ENCODE measurements around the gene C2.
A peak's percentile ranks its signal among the peaks of the same experiment; 100 is the strongest.

C2 gene

DNA sequence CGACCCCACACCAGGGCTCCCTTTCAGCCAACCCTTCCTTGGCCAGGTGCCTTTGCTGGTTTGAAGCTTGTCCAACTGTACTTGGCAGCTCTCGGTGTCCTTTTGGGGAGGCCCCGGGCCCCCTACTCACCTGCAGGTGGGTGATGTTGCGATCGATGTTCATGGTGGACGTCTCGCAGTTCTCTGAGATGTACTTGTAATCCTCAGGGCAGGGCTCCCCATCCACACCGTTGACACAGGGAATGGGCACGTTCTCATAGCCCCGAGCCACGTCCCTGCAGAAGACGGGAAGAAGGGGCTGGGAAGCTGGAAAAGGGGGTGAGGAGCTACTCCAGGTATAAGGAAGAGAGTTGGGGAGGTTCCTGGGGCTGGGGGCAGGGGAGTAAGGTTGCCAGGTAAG lies 43.8 kb upstream of the C2 start:
- Histone ChIP-seq H4K91ac (ENCODE audit: low read depth, low read length) (no peak overlapping the region), H3K4me2 (ENCODE audit: low read length) (no peak overlapping the region), H3K9ac (ENCODE audit: low read length) (no peak overlapping the region), H2BK120ac (ENCODE audit: insufficient read depth, low read length, poor library complexity) (no peak overlapping the region), H3K4ac (ENCODE audit: low read depth, low read length) (no peak overlapping the region), H3K27me3 (ENCODE audit: insufficient read depth, low read length) (no peaks in the 10 kb centered on the region), H3K4me1 (ENCODE audit: control insufficient read depth in 1 of 2, insufficient read depth in 2 of 2, low read length in 2 of 2) (peaks cover 0 to 4% of the 10 kb centered on the region in 2 experiments), H3K79me2 (ENCODE audit: control insufficient read depth, insufficient read depth, low read length, poor library complexity) (no peaks in the 10 kb centered on the region), H2BK12ac (ENCODE audit: low read length) (no peak overlapping the region), H4K8ac (ENCODE audit: low read depth, low read length) (no peak overlapping the region), H3K9me3 (ENCODE audit: insufficient read depth, low read depth, low read length) (peaks cover 3% of the 10 kb centered on the region), H3K79me1 (ENCODE audit: low read length) (no peaks in the 10 kb centered on the region), H4K12ac (ENCODE audit: low read depth, low read length) (no peak overlapping the region), H3K18ac (ENCODE audit: low read length) (no peak overlapping the region), H3K36me3 (ENCODE audit: control insufficient read depth in 1 of 2, insufficient read depth in 2 of 2, low read length in 2 of 2) (peaks cover 74 to 79% of the 10 kb centered on the region in 2 experiments), H3K27ac (ENCODE audit: low read depth, low read length) (no peak overlapping the region), H3K14ac (ENCODE audit: low read length) (no peak overlapping the region), H2AK5ac (ENCODE audit: low read length) (no peak overlapping the region), H3K23ac (ENCODE audit: low read length) (no peak overlapping the region), H2BK5ac (ENCODE audit: low read depth, low read length, poor library complexity) (no peak overlapping the region), H3K4me3 (ENCODE audit: low read depth, low read length) (no peak overlapping the region), H2AFZ (ENCODE audit: insufficient read depth, low read length, poor library complexity) (no peak overlapping the region)
- no CpG with 5 or more reads among the region's 12 CpGs for WGBS (ENCODE audit: extremely low coverage, insufficient coverage, insufficient read length)
- DNase-seq: no peak

DNA sequence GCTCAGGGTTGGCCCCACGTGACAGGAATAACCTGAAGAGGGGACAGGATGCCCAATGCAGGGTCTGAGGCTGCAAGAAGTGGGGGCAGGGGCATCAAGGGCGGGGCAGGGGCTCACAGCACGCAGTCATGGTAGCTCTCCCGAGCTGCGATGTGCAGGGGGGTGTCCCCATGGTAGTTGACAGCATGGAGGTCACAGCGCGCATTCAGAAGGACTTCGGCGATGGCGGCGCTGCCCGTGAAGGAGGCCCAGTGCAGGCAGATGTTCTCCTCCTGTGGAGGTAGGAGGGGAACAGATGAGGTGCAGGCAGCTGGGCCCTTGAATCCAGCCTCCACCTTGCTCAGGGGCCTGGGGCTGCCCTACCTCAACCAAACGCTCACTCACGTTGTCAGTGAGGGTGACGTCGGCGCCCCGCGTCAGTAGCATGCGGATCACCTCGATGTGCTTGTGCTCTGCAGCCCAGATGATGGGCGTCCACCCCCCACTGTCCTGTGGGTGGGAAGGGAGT lies 42.9 kb upstream of the C2 start:
- no peak overlapping the region for H3K18ac ChIP-seq (ENCODE audit: low read length)
- H2BK120ac ChIP-seq (ENCODE audit: insufficient read depth, low read length, poor library complexity): no peak overlapping the region
- no peak overlapping the region for H4K8ac ChIP-seq (ENCODE audit: low read depth, low read length)
- H2AFZ ChIP-seq (ENCODE audit: insufficient read depth, low read length, poor library complexity): no peak overlapping the region
- no peak overlapping the region for H4K91ac ChIP-seq (ENCODE audit: low read depth, low read length)
- no peak overlapping the region for H2BK5ac ChIP-seq (ENCODE audit: low read depth, low read length, poor library complexity)
- WGBS (ENCODE audit: extremely low coverage, insufficient coverage, insufficient read length): no CpG with 5 or more reads among the region's 22 CpGs
- H3K4me1 ChIP-seq (ENCODE audit: control insufficient read depth in 1 of 2, insufficient read depth in 2 of 2, low read length in 2 of 2): peaks cover 0 to 4% of the 10 kb centered on the region in 2 experiments
- H3K23ac ChIP-seq (ENCODE audit: low read length): no peak overlapping the region
- no peak overlapping the region for H3K4me3 ChIP-seq (ENCODE audit: low read depth, low read length)
- no peak overlapping the region for H4K12ac ChIP-seq (ENCODE audit: low read depth, low read length)
- no peak overlapping the region for H2BK12ac ChIP-seq (ENCODE audit: low read length)
- no peak overlapping the region for H3K27ac ChIP-seq (ENCODE audit: low read depth, low read length)
- H3K4ac ChIP-seq (ENCODE audit: low read depth, low read length): no peak overlapping the region
- no peak overlapping the region for H2AK5ac ChIP-seq (ENCODE audit: low read length)
- no peak overlapping the region for H3K14ac ChIP-seq (ENCODE audit: low read length)
- H3K27me3 ChIP-seq (ENCODE audit: insufficient read depth, low read length): no peaks in the 10 kb centered on the region
- H3K9ac ChIP-seq (ENCODE audit: low read length): no peak overlapping the region
- no peak overlapping the region for H3K4me2 ChIP-seq (ENCODE audit: low read length)
- no peaks in the 10 kb centered on the region for H3K79me1 ChIP-seq (ENCODE audit: low read length)
- DNase-seq: no peak
- H3K79me2 ChIP-seq (ENCODE audit: control insufficient read depth, insufficient read depth, low read length, poor library complexity): no peaks in the 10 kb centered on the region
- H3K9me3 ChIP-seq (ENCODE audit: insufficient read depth, low read depth, low read length): peaks cover 3% of the 10 kb centered on the region
- H3K36me3 ChIP-seq (ENCODE audit: control insufficient read depth in 1 of 2, insufficient read depth in 2 of 2, low read length in 2 of 2): peaks cover 80 to 84% of the 10 kb centered on the region in 2 experiments

DNA sequence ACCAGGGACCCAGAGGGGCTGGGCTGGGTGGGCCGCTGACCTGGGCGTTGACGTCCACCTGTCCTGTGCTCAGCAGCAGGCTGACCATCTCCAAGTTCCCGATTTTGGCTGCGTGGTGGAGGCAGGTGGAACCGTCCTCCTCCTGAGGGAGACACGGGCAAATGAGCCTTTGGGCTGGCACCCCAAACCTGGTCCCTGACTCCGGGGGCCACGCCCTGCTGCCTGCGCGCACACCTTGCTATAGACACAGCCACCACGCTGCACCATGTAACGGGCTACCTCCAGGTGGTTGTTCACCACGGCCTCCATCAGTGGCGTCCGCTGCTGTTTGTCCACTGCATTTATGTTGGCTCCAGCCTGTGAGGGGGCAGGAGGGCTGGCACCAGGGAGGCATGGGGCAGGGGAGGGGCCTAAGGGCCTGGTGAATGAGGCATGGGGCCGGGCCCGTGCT lies 41.0 kb upstream of the C2 start:
- Histone ChIP-seq H3K9ac (ENCODE audit: low read length) (no peak overlapping the region), H3K27ac (ENCODE audit: low read depth, low read length) (no peak overlapping the region), H2BK12ac (ENCODE audit: low read length) (no peak overlapping the region), H4K12ac (ENCODE audit: low read depth, low read length) (no peak overlapping the region), H2BK5ac (ENCODE audit: low read depth, low read length, poor library complexity) (no peak overlapping the region), H4K91ac (ENCODE audit: low read depth, low read length) (no peak overlapping the region), H3K9me3 (ENCODE audit: insufficient read depth, low read depth, low read length) (peaks cover 3% of the 10 kb centered on the region), H3K23ac (ENCODE audit: low read length) (no peak overlapping the region), H3K18ac (ENCODE audit: low read length) (no peak overlapping the region), H3K36me3 (ENCODE audit: control insufficient read depth in 1 of 2, insufficient read depth in 2 of 2, low read length in 2 of 2) (peaks cover 63 to 67% of the 10 kb centered on the region in 2 experiments), H4K8ac (ENCODE audit: low read depth, low read length) (no peak overlapping the region), H2AFZ (ENCODE audit: insufficient read depth, low read length, poor library complexity) (no peak overlapping the region), H3K4ac (ENCODE audit: low read depth, low read length) (no peak overlapping the region), H3K27me3 (ENCODE audit: insufficient read depth, low read length) (no peaks in the 10 kb centered on the region), H3K79me1 (ENCODE audit: low read length) (no peaks in the 10 kb centered on the region), H3K4me1 (ENCODE audit: control insufficient read depth in 1 of 2, insufficient read depth in 2 of 2, low read length in 2 of 2) (peaks cover 0 to 4% of the 10 kb centered on the region in 2 experiments), H2BK120ac (ENCODE audit: insufficient read depth, low read length, poor library complexity) (no peak overlapping the region), H3K79me2 (ENCODE audit: control insufficient read depth, insufficient read depth, low read length, poor library complexity) (no peaks in the 10 kb centered on the region), H3K4me2 (ENCODE audit: low read length) (no peak overlapping the region), H2AK5ac (ENCODE audit: low read length) (no peak overlapping the region), H3K4me3 (ENCODE audit: low read depth, low read length) (peak overlapping the region; percentile 7), H3K14ac (ENCODE audit: low read length) (no peak overlapping the region)
- DNase-seq: no peak
- no CpG with 5 or more reads among the region's 18 CpGs for WGBS (ENCODE audit: extremely low coverage, insufficient coverage, insufficient read length)

DNA sequence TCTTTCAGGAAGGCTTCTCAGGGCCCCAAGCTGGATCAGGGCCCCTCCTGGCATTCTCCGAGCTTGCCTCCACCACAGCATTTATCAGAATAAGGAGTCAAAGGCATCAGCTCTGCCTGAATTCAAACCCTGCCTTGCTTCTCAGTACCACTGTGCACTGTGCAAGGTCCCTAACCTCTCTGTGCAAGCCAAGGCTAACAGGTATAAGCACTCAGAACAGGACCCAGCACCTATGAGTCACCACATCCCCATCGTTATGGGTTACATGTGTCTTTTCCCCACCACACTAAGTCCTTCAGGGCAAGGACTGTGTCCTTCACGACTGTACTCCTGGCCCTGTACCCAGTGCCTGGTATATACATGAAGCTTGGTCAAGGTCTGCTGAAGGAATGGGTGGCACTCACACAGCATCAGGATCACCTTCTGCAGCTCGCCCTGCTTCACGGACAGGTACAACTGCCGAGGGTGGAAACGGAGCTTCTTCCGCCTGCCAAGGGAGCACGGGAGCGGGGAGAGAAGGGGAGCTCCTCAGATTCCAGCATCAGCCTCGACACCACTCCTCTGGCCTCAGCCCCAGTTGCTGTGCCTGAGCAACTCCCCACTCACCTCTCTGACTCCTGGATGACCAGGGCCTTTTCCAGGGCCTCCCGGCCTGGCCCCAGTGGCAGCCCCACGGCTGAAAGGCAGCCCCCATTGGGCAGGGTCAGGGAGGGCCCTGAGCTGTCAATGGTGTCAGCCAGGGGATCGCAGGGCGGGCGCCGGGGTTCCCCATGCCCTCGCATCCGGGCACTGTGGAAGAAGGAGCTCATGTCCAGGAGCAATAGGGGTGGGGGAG lies 40.1 kb upstream of the C2 start:
- Histone ChIP-seq H3K4ac (ENCODE audit: low read depth, low read length) (no peak overlapping the region), H4K8ac (ENCODE audit: low read depth, low read length) (no peak overlapping the region), H3K27me3 (ENCODE audit: insufficient read depth, low read length) (no peaks in the 10 kb centered on the region), H3K14ac (ENCODE audit: low read length) (no peak overlapping the region), H4K91ac (ENCODE audit: low read depth, low read length) (no peak overlapping the region), H3K27ac (ENCODE audit: low read depth, low read length) (no peak overlapping the region), H3K79me1 (ENCODE audit: low read length) (no peaks in the 10 kb centered on the region), H2AK5ac (ENCODE audit: low read length) (no peak overlapping the region), H3K9ac (ENCODE audit: low read length) (no peak overlapping the region), H4K12ac (ENCODE audit: low read depth, low read length) (no peak overlapping the region), H2BK120ac (ENCODE audit: insufficient read depth, low read length, poor library complexity) (no peak overlapping the region), H2BK12ac (ENCODE audit: low read length) (no peak overlapping the region), H2AFZ (ENCODE audit: insufficient read depth, low read length, poor library complexity) (no peak overlapping the region), H3K4me3 (ENCODE audit: low read depth, low read length) (no peak overlapping the region), H3K4me2 (ENCODE audit: low read length) (no peak overlapping the region), H3K36me3 (ENCODE audit: control insufficient read depth in 1 of 2, insufficient read depth in 2 of 2, low read length in 2 of 2) (peaks cover 66 to 70% of the 10 kb centered on the region in 2 experiments), H3K18ac (ENCODE audit: low read length) (no peak overlapping the region), H2BK5ac (ENCODE audit: low read depth, low read length, poor library complexity) (no peak overlapping the region), H3K79me2 (ENCODE audit: control insufficient read depth, insufficient read depth, low read length, poor library complexity) (no peaks in the 10 kb centered on the region), H3K9me3 (ENCODE audit: insufficient read depth, low read depth, low read length) (peaks cover 3% of the 10 kb centered on the region), H3K23ac (ENCODE audit: low read length) (no peak overlapping the region), H3K4me1 (ENCODE audit: control insufficient read depth in 1 of 2, insufficient read depth in 2 of 2, low read length in 2 of 2) (peaks cover 0 to 2% of the 10 kb centered on the region in 2 experiments)
- DNase-seq: no peak
- WGBS (ENCODE audit: extremely low coverage, insufficient coverage, insufficient read length): no CpG with 5 or more reads among the region's 19 CpGs
